Neural cell (in vitro differentiated cells): ENCODE results near the gene VN1R5. TPM values are rescaled to one million over a fixed set of nuclear protein-coding genes. Genes with fewer than 3 reads are reported as not detected.

ENCODE experiments used
- H2AFZ ChIP-seq: fragments of 200-600, 300-800 bp; sonication (generic), shearing (Covaris generic); 2 replicates; pipeline ENCODE4 v1.6.0; 2014; ENCODE audit warnings: low read depth, mild to moderate bottlenecking, antibody characterized with exemption, low read length, moderate library complexity
- H3F3A ChIP-seq: fragments of 200-600 bp; shearing (Covaris generic); 2 replicates; pipeline ENCODE4 v1.6.1; 2016; ENCODE audit warnings: mild to moderate bottlenecking, moderate library complexity, mixed read lengths, antibody characterized with exemption, low read length; ENCODE audit not compliant: insufficient read depth, poor library complexity, severe bottlenecking
- H3K27ac ChIP-seq: fragments of 200-600, 300-800 bp; sonication (generic), shearing (Covaris generic); 2 replicates; pipeline ENCODE4 v1.5.1; 2014; ENCODE audit warnings: mild to moderate bottlenecking, low read length, moderate library complexity
- H3K27me3 ChIP-seq: fragments of 300-800, 200-600 bp; sonication (generic), shearing (Covaris generic); 2 replicates; pipeline ENCODE4 v1.6.0; 2014; ENCODE audit warnings: mild to moderate bottlenecking, low read depth, low read length, moderate library complexity; ENCODE audit not compliant: insufficient read depth
- H3K36me3 ChIP-seq: fragments of 300-800, 200-600 bp; sonication (generic), shearing (Covaris generic); 2 replicates; pipeline ENCODE4 v1.5.1; 2014; ENCODE audit warnings: mild to moderate bottlenecking, antibody characterized with exemption, low read length, moderate library complexity; ENCODE audit not compliant: insufficient read depth
- H3K4me2 ChIP-seq: fragments of 300-800, 200-600 bp; sonication (generic), shearing (Covaris generic); 2 replicates; pipeline ENCODE4 v1.6.0; 2014; ENCODE audit warnings: mild to moderate bottlenecking, low read length
- H3K4me3 ChIP-seq: fragments of 300-800, 200-600 bp; sonication (generic), shearing (Covaris generic); 2 replicates; pipeline ENCODE4 v1.5.1; 2014; ENCODE audit warnings: mild to moderate bottlenecking, low read length, moderate library complexity
- H3K79me2 ChIP-seq: fragments of 200-600 bp; shearing (Covaris generic); replicated peaks from 2 replicates; pipeline ENCODE4 v1.6.0; 2014; ENCODE audit warnings: mild to moderate bottlenecking, low read length, moderate library complexity; ENCODE audit not compliant: insufficient read depth
- H3K9ac ChIP-seq: fragments of 300-800, 200-600 bp; sonication (generic), shearing (Covaris generic); 2 replicates; pipeline ENCODE4 v1.6.1; 2016; ENCODE audit warnings: mild to moderate bottlenecking, low read length, mixed read lengths
- H3K9me2 ChIP-seq: fragments of 200-600 bp; shearing (Covaris generic); 2 replicates; pipeline ENCODE4 v1.6.1; 2016; ENCODE audit warnings: mild to moderate bottlenecking, low read length, mixed read lengths; ENCODE audit not compliant: insufficient read depth
- H3K9me3 ChIP-seq: fragments of 200-600, 300-800 bp; sonication (generic), shearing (Covaris generic); 2 replicates; pipeline ENCODE4 v1.6.1; 2016; ENCODE audit warnings: mild to moderate bottlenecking, mixed run types, low read length, moderate library complexity, mixed read lengths
- H4K20me1 ChIP-seq: fragments of 200-600 bp; shearing (Covaris generic); 2 replicates; pipeline ENCODE4 v1.6.1; 2016; ENCODE audit warnings: mild to moderate bottlenecking, mixed run types; ENCODE audit not compliant: insufficient read depth
- EP300 ChIP-seq: fragments of 450-650 bp; conservative IDR thresholded peaks from 2 replicates; pipeline ENCODE4 v1.6.1; 2014; ENCODE audit warnings: antibody characterized with exemption, mild to moderate bottlenecking, moderate library complexity; ENCODE audit not compliant: poor library complexity, severe bottlenecking
- EZH2 ChIP-seq: fragments of 200-600, 300-800 bp; shearing (Covaris generic), sonication (generic); IDR thresholded peaks from 2 replicates; pipeline ENCODE4 v1.6.1; 2014; ENCODE audit warnings: antibody characterized with exemption, low read length, borderline replicate concordance, mild to moderate bottlenecking; ENCODE audit not compliant: insufficient read depth, poor library complexity, severe bottlenecking
- MXI1 ChIP-seq: fragments of 450-650 bp; conservative IDR thresholded peaks from 2 replicates; pipeline ENCODE4 v1.6.1; 2014; ENCODE audit warnings: antibody characterized with exemption, mild to moderate bottlenecking; ENCODE audit not compliant: poor library complexity, severe bottlenecking
- POLR2AphosphoS5 ChIP-seq: IDR thresholded peaks from 2 replicates; pipeline ENCODE4 v1.6.1; 2012
- RAD21 ChIP-seq: fragments of 450-650 bp; conservative IDR thresholded peaks from 2 replicates; pipeline ENCODE4 v1.6.1; 2014; ENCODE audit warnings: antibody characterized with exemption, mild to moderate bottlenecking, moderate library complexity
- SMC3 ChIP-seq: fragments of 450-650 bp; conservative IDR thresholded peaks from 2 replicates; pipeline ENCODE4 v1.6.1; 2014; ENCODE audit warnings: antibody characterized with exemption, mild to moderate bottlenecking, moderate library complexity; ENCODE audit not compliant: poor library complexity
- TAF1 ChIP-seq: IDR thresholded peaks from 2 replicates; pipeline ENCODE4 v1.6.1; 2012; ENCODE audit warnings: low read depth
- polyA plus RNA-seq: library from polyadenylated mRNA; depleted of rRNA; stranded (reverse); fragments of >200 nt; gene quantifications from 2 replicates; pipeline ENCODE4 v1.2.3, GENCODE V29; 2014
- small RNA-seq, 3 experiments: library from RNA; depleted of rRNA; stranded (forward); fragments of <200 nt; gene quantifications; one replicate each; pipeline ENCODE3, GENCODE V24; 2012
- TF ChIP-seq, protein P1 (sequence below): IDR thresholded peaks from 2 replicates; pipeline ENCODE4 v1.6.1; 2012; ENCODE audit warnings: borderline replicate concordance
- TF ChIP-seq, protein P2 (sequence below): fragments of 450-650 bp; IDR thresholded peaks from 2 replicates; pipeline ENCODE4 v1.5.1; 2014; ENCODE audit warnings: antibody characterized with exemption, mild to moderate bottlenecking, moderate library complexity; ENCODE audit not compliant: poor library complexity, severe bottlenecking

The VN1R5 gene
- polyA plus RNA-seq, 1 donor from 2014 or later = not detected

DNA sequence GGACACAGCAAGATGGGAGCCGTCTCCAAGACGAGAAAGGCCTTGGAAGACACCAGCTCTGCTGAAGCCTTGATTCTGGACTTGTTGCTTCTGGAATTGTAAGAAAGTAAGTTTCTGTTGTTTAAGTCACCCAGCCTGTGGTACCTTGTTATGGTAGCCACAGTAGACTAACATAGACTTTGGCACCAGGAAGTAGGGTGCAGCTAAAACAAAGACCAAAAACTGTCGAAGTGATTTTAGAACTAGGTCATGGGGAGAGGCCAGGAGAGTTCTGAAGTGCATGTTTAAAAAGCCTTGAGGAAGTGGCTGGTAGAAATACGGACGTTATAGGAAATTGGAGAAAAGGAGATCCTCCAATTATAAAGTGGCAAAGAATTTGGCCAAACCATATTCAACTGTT lies 47.3 kb downstream of the VN1R5 start:
- Histone ChIP-seq H3K4me2 (no peak overlapping the region), H2AFZ (no peak overlapping the region), H3K36me3 (no peaks in the 10 kb centered on the region), H3K4me3 (no peak overlapping the region), H3K9ac (no peak overlapping the region), H3K9me3 (no peaks in the 10 kb centered on the region), H3K9me2 (no peaks in the 10 kb centered on the region), H3F3A (no peaks in the 10 kb centered on the region), H4K20me1 (no peaks in the 10 kb centered on the region), H3K27ac (no peak overlapping the region), H3K27me3 (no peaks in the 10 kb centered on the region), H3K79me2 (no peaks in the 10 kb centered on the region)
- TF ChIP-seq MXI1 (no peak), EZH2 (no peak), EP300 (no peak), POLR2AphosphoS5 (no peak)

DNA sequence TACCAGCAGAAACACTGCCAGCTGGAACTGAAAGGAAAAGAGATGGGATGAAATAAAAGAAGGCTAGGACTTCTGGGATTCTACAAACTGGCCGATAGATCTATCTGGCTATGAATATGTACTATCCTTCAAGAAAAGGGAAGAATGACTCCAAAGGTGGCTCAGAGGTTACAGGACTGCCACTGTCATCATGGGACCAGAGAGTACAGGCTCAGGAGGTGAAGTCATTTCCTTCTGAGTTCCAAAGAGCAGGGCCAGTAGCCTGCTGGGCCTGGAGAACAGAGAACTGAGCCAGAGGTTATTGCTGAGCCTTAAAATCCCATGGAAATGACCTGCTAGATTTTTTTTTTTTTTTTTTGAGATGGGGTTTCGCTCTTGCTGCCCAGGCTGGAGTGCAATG lies 48.2 kb downstream of the VN1R5 start:
- Histone ChIP-seq H3K4me2 (no peak overlapping the region), H3F3A (no peaks in the 10 kb centered on the region), H3K27me3 (no peaks in the 10 kb centered on the region), H3K4me3 (no peak overlapping the region), H2AFZ (no peak overlapping the region), H3K9ac (no peak overlapping the region), H3K36me3 (peaks cover 4% of the 10 kb centered on the region), H3K9me2 (no peaks in the 10 kb centered on the region), H3K9me3 (no peaks in the 10 kb centered on the region), H3K79me2 (no peaks in the 10 kb centered on the region), H3K27ac (no peak overlapping the region), H4K20me1 (no peaks in the 10 kb centered on the region)
- TF ChIP-seq EZH2 (no peak), MXI1 (no peak), EP300 (no peak), RAD21 (no peak), POLR2AphosphoS5 (no peak), SMC3 (no peak), TAF1 (no peak)
- TF ChIP-seq, protein P1, sequence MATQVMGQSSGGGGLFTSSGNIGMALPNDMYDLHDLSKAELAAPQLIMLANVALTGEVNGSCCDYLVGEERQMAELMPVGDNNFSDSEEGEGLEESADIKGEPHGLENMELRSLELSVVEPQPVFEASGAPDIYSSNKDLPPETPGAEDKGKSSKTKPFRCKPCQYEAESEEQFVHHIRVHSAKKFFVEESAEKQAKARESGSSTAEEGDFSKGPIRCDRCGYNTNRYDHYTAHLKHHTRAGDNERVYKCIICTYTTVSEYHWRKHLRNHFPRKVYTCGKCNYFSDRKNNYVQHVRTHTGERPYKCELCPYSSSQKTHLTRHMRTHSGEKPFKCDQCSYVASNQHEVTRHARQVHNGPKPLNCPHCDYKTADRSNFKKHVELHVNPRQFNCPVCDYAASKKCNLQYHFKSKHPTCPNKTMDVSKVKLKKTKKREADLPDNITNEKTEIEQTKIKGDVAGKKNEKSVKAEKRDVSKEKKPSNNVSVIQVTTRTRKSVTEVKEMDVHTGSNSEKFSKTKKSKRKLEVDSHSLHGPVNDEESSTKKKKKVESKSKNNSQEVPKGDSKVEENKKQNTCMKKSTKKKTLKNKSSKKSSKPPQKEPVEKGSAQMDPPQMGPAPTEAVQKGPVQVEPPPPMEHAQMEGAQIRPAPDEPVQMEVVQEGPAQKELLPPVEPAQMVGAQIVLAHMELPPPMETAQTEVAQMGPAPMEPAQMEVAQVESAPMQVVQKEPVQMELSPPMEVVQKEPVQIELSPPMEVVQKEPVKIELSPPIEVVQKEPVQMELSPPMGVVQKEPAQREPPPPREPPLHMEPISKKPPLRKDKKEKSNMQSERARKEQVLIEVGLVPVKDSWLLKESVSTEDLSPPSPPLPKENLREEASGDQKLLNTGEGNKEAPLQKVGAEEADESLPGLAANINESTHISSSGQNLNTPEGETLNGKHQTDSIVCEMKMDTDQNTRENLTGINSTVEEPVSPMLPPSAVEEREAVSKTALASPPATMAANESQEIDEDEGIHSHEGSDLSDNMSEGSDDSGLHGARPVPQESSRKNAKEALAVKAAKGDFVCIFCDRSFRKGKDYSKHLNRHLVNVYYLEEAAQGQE = no peak
- TF ChIP-seq, protein P2, sequence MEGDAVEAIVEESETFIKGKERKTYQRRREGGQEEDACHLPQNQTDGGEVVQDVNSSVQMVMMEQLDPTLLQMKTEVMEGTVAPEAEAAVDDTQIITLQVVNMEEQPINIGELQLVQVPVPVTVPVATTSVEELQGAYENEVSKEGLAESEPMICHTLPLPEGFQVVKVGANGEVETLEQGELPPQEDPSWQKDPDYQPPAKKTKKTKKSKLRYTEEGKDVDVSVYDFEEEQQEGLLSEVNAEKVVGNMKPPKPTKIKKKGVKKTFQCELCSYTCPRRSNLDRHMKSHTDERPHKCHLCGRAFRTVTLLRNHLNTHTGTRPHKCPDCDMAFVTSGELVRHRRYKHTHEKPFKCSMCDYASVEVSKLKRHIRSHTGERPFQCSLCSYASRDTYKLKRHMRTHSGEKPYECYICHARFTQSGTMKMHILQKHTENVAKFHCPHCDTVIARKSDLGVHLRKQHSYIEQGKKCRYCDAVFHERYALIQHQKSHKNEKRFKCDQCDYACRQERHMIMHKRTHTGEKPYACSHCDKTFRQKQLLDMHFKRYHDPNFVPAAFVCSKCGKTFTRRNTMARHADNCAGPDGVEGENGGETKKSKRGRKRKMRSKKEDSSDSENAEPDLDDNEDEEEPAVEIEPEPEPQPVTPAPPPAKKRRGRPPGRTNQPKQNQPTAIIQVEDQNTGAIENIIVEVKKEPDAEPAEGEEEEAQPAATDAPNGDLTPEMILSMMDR = no peak

Small RNAs within 50 kb of the gene (small RNA-seq; reads per million reads assigned to genes)
- gene RF00019 = 0 to 1.2 (median 0) reads per million in 3 experiments

Other genes with a start within 250 kb of the VN1R5 start
- gene ZNF695, start 248.0 kb upstream of the VN1R5 start, polyA plus RNA-seq = 8.0 and 8.4 TPM in 2 replicates
- gene ZNF670, start 177.3 kb upstream of the VN1R5 start, polyA plus RNA-seq = 9.3 and 10.6 TPM in 2 replicates
- gene ZNF669, start 151.7 kb upstream of the VN1R5 start, polyA plus RNA-seq = 22.7 and 29.9 TPM in 2 replicates
- gene ZNF124, start 84.1 kb upstream of the VN1R5 start, polyA plus RNA-seq = 23.6 and 31.5 TPM in 2 replicates
- 23.0 and 25.2 TPM in 2 replicates for gene ZNF496, start 75.8 kb downstream of the VN1R5 start, polyA plus RNA-seq
- 0.36 and 0.82 TPM in 2 replicates for gene NLRP3, start 160.1 kb downstream of the VN1R5 start, polyA plus RNA-seq
- gene OR2B11, start 202.0 kb downstream of the VN1R5 start, polyA plus RNA-seq = not detected in 2 replicates